Loucy (cell line): ENCODE data around the gene ALK.

Source experiments
- H2AFZ ChIP-seq: fragments of 200-600 bp; sonication (generic); 2 replicates; pipeline ENCODE4 v1.6.0; 2016; ENCODE audit warnings: antibody characterized with exemption, mild to moderate bottlenecking, low read length, moderate library complexity
- H3F3A ChIP-seq: fragments of 200-600 bp; 2 replicates; pipeline ENCODE4 v1.6.0; 2016; ENCODE audit warnings: antibody characterized with exemption, low read depth, mild to moderate bottlenecking
- H3K27me3 ChIP-seq: fragments of 200-600 bp; sonication (generic); 2 replicates; pipeline ENCODE4 v1.6.1; 2014; ENCODE audit warnings: low read length, mild to moderate bottlenecking; ENCODE audit not compliant: insufficient read depth, poor library complexity, severe bottlenecking
- H3K36me3 ChIP-seq: fragments of 200-600 bp; sonication (generic); 2 replicates; pipeline ENCODE4 v1.6.1; 2016; ENCODE audit warnings: low read length; ENCODE audit not compliant: insufficient read depth
- H3K4me1 ChIP-seq: fragments of 200-600 bp; sonication (generic); 2 replicates; pipeline ENCODE4 v1.5.1; 2014; ENCODE audit warnings: low read length, mild to moderate bottlenecking; ENCODE audit not compliant: insufficient read depth, poor library complexity, severe bottlenecking
- H3K4me2 ChIP-seq: fragments of 200-600 bp; sonication (generic); 2 replicates; pipeline ENCODE4 v1.6.0; 2014; ENCODE audit warnings: antibody characterized with exemption, low read length, low read depth, mild to moderate bottlenecking; ENCODE audit not compliant: poor library complexity, severe bottlenecking
- H3K4me3 ChIP-seq: fragments of 200-600 bp; sonication (generic); 2 replicates; pipeline ENCODE4 v1.5.1; 2014; ENCODE audit warnings: low read length, mild to moderate bottlenecking, mixed read lengths; ENCODE audit not compliant: poor library complexity, severe bottlenecking
- H3K79me2 ChIP-seq: fragments of 200-600 bp; sonication (generic); 2 replicates; pipeline ENCODE4 v1.6.1; 2014; ENCODE audit warnings: low read length; ENCODE audit not compliant: insufficient read depth
- H3K9ac ChIP-seq: fragments of 200-600 bp; sonication (generic); 2 replicates; pipeline ENCODE4 v1.6.0; 2014; ENCODE audit warnings: mild to moderate bottlenecking, low read depth, low read length, moderate library complexity; ENCODE audit not compliant: poor library complexity, severe bottlenecking
- H3K9me2 ChIP-seq: fragments of 200-600 bp; sonication (generic); replicated peaks from 2 replicates; pipeline ENCODE4 v1.6.1; 2016; ENCODE audit warnings: low read depth, low read length, mixed read lengths
- H3K9me3 ChIP-seq: fragments of 200-600 bp; sonication (generic); 2 replicates; pipeline ENCODE4 v1.6.1; 2014; ENCODE audit warnings: mild to moderate bottlenecking, antibody characterized with exemption, low read length, low read depth; ENCODE audit not compliant: insufficient read depth
- H4K20me1 ChIP-seq: fragments of 200-600 bp; sonication (generic); 2 replicates; pipeline ENCODE4 v1.6.0; 2014; ENCODE audit warnings: antibody characterized with exemption, low read length, mild to moderate bottlenecking; ENCODE audit not compliant: insufficient read depth, poor library complexity, severe bottlenecking
- CTCF ChIP-seq: fragments of 200-600 bp; sonication (generic); conservative IDR thresholded peaks from 2 replicates; pipeline ENCODE4 v1.5.1; 2014; ENCODE audit warnings: mild to moderate bottlenecking, antibody characterized with exemption, low read length
- EZH2phosphoT487 ChIP-seq: fragments of 200-600 bp; IDR thresholded peaks from 2 replicates; pipeline ENCODE4 v1.6.1; 2018; ENCODE audit warnings: antibody characterized with exemption, mild to moderate bottlenecking, moderate library complexity, borderline replicate concordance

ALK gene

GRCh38 chr2:29495536-29496060, 425.8 kb downstream of the ALK start:
- no peaks in the 10 kb centered on the region for H4K20me1 ChIP-seq
- TF ChIP-seq EZH2phosphoT487 (no peak), CTCF (no peak)
- no peaks in the 10 kb centered on the region for H3K27me3 ChIP-seq
- no peaks in the 10 kb centered on the region for H3K79me2 ChIP-seq
- no peak overlapping the region for H2AFZ ChIP-seq
- H3K9ac ChIP-seq: no peak overlapping the region
- no peak overlapping the region for H3K4me3 ChIP-seq
- H3K9me3 ChIP-seq: no peaks in the 10 kb centered on the region
- no peaks in the 10 kb centered on the region for H3F3A ChIP-seq
- H3K36me3 ChIP-seq: no peaks in the 10 kb centered on the region
- H3K4me1 ChIP-seq: no peaks in the 10 kb centered on the region
- no peaks in the 10 kb centered on the region for H3K9me2 ChIP-seq
- H3K4me2 ChIP-seq: no peak overlapping the region

GRCh38 chr2:29495068-29495467, 426.3 kb downstream of the ALK start:
- H3K9me2 ChIP-seq: no peaks in the 10 kb centered on the region
- H3K36me3 ChIP-seq: no peaks in the 10 kb centered on the region
- H3F3A ChIP-seq: no peaks in the 10 kb centered on the region
- H3K4me2 ChIP-seq: no peak overlapping the region
- TF ChIP-seq EZH2phosphoT487 (no peak), CTCF (no peak)
- H2AFZ ChIP-seq: no peak overlapping the region
- no peaks in the 10 kb centered on the region for H3K4me1 ChIP-seq
- no peaks in the 10 kb centered on the region for H4K20me1 ChIP-seq
- no peaks in the 10 kb centered on the region for H3K9me3 ChIP-seq
- H3K4me3 ChIP-seq: no peak overlapping the region
- no peaks in the 10 kb centered on the region for H3K27me3 ChIP-seq
- H3K79me2 ChIP-seq: no peaks in the 10 kb centered on the region
- no peak overlapping the region for H3K9ac ChIP-seq

- no peaks in the 10 kb centered on the region for H3F3A ChIP-seq
- TF ChIP-seq CTCF (no peak), EZH2phosphoT487 (no peak)
- no peaks in the 10 kb centered on the region for H3K79me2 ChIP-seq
- H2AFZ ChIP-seq: no peak overlapping the region
- H3K36me3 ChIP-seq: no peaks in the 10 kb centered on the region
- H3K4me2 ChIP-seq: no peak overlapping the region
- H3K4me1 ChIP-seq: no peaks in the 10 kb centered on the region
- H3K9me2 ChIP-seq: no peaks in the 10 kb centered on the region
- H3K27me3 ChIP-seq: no peaks in the 10 kb centered on the region
- no peak overlapping the region for H3K9ac ChIP-seq
- no peaks in the 10 kb centered on the region for H4K20me1 ChIP-seq
- H3K4me3 ChIP-seq: no peak overlapping the region
- H3K9me3 ChIP-seq: no peaks in the 10 kb centered on the region
Measured at GRCh38 chr2:29492701-29493100, 428.7 kb downstream of the ALK start.
